Kidney (tissue), 14 donors: Measurements from ENCODE around the gene B4GALT2. TPM values are rescaled to one million over a fixed set of nuclear protein-coding genes. Genes with fewer than 3 reads are reported as not detected.

Experiments used
- DNase-seq, 5 donors: peaks; one replicate each; pipeline ENCODE4 v3.0.0-alpha.2; 2013 to 2020
- FAIRE-seq: peaks from 2 replicates; lab custom pipeline; 2012; peaks lifted over from hg19 to GRCh38; lab: Jason Lieb, UNC
- H3K27ac ChIP-seq, 2 donors: one replicate each; pipeline ENCODE4 v1.7.0; 2013; ENCODE audit warnings: low read depth in 2 of 2, low read length in 2 of 2, inconsistent platforms in 1 of 2
- H3K27me3 ChIP-seq: one replicate; pipeline ENCODE4 v1.7.1; 2013; ENCODE audit warnings: low read length, inconsistent platforms; ENCODE audit not compliant: control insufficient read depth, insufficient read depth
- H3K36me3 ChIP-seq, 3 donors: one replicate each; pipeline versions ENCODE4 v1.7.0 to v1.7.1; 2013; ENCODE audit warnings: low read length in 3 of 3, control low read depth in 1 of 3, inconsistent platforms in 1 of 3; ENCODE audit not compliant: insufficient read depth in 3 of 3, control insufficient read depth in 2 of 3
- H3K4me1 ChIP-seq, 3 donors: one replicate each; pipeline versions ENCODE4 v1.7.0 to v1.7.1; 2013; ENCODE audit warnings: low read length in 3 of 3, inconsistent platforms in 1 of 3, low read depth in 1 of 3; ENCODE audit not compliant: control insufficient read depth in 2 of 3, insufficient read depth in 2 of 3
- H3K4me3 ChIP-seq, 3 donors: one replicate each; pipeline versions ENCODE4 v1.7.0 to v1.8.1; 2013; ENCODE audit warnings: low read length in 3 of 3, control low read depth in 1 of 3, inconsistent platforms in 1 of 3
- H3K9ac ChIP-seq, 3 donors: one replicate each; pipeline versions ENCODE4 v1.7.0 to v1.7.1; 2013; ENCODE audit warnings: low read length in 3 of 3, control low read depth in 1 of 3, inconsistent platforms in 1 of 3
- H3K9me3 ChIP-seq, 3 donors: one replicate each; pipeline versions ENCODE4 v1.7.0 to v1.7.1; 2013; ENCODE audit warnings: low read length in 3 of 3, control low read depth in 1 of 3, inconsistent platforms in 1 of 3; ENCODE audit not compliant: control insufficient read depth in 2 of 3, insufficient read depth in 1 of 3
- CTCF ChIP-seq: IDR thresholded peaks from 3 replicates; pipeline ENCODE4 v1.5.1; 2012; ENCODE audit warnings: mild to moderate bottlenecking, moderate library complexity, borderline replicate concordance; ENCODE audit not compliant: insufficient read depth; ENCODE audit errors: extremely low read depth
- intact Hi-C: fragments of 100-400 bp; cut with DNase I; formaldehyde crosslinking; loops from one replicate; pipeline ENCODE4 v1.11.1; 2022
- polyA plus RNA-seq: library from polyadenylated mRNA; stranded (reverse); fragments of 350-450 nt; fragmentation: Illumina TruSeq; extraction: RNeasy Lipid Tissue Mini Kit (QIAGEN cat#74804); gene quantifications from one replicate; pipeline ENCODE4 v1.2.3, GENCODE V29; 2014; ENCODE audit warnings: low read depth, low replicate concordance; ENCODE audit not compliant: insufficient read depth
- total RNA-seq: library from RNA; stranded (reverse); fragmentation: NEBNext Ultra II Directional; extraction: Animal tissue kit (Norgen Biotek cat#: 25700); gene quantifications from one replicate; pipeline ENCODE4 v1.2.1, GENCODE V29; 2021
- donor health status: control.
- donor health status: control.
- donor health status: control.
- donor health status: control.
- donor health status: control.
- donor health status: DM: yes; HTN: yes; CAD: no.
- donor health status: Normal renal cell carcinoma (clear cell type).

B4GALT2 gene
- total and polyA plus RNA-seq, 2 donors from 2014 or later, result 25.1 to 32.5 TPM

DNA sequence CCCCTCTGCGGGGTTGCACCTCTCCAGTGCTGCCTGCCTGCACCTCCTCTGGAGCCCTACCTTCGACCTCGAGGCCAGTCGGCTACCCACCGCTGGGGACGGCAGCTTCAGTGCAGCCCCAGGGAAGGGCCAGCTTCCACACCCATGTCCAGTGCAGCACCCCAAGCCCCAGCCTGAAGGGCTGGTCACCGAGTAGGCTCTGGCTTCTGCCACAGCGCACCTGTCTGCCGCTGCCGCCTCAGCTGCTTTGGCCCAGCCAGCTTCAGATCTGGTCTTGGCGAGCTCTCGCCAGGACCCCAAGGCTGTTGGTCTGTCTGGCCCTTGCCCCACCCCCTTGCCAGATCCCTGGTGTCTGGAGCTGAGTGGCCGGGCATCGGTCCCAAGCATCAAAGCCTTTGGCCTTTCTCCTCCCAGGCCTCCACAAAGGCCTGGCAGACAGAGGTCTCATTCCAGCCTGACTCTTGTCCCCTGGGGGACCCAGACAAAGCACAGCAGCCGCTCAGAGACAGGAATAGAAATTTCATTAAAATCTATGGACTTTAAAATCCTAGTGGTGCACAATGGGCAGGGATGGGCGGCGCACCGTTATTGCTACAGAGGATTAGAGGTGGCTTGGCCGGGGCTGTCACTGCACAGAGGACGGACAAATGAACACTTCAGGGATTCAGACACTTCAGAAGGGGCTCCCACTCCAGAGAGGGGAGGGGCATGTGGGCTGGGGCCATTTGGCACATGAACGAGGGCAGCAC is 17.1 kb downstream of the B4GALT2 start:
- Histone ChIP-seq H3K9ac (no peak overlapping the region), H3K27ac (no peak overlapping the region), H3K27me3 (no peaks in the 10 kb centered on the region), H3K4me3 (no peak overlapping the region), H3K36me3 (no peaks in the 10 kb centered on the region), H3K4me1 (peaks cover 0 to 9% (median 0%) of the 10 kb centered on the region in 3 donors), H3K9me3 (no peaks in the 10 kb centered on the region)
- no peak for DNase-seq
- no peak for TF ChIP-seq CTCF
- FAIRE-seq, result no peak
- intact Hi-C loops, result no loop called here

DNA sequence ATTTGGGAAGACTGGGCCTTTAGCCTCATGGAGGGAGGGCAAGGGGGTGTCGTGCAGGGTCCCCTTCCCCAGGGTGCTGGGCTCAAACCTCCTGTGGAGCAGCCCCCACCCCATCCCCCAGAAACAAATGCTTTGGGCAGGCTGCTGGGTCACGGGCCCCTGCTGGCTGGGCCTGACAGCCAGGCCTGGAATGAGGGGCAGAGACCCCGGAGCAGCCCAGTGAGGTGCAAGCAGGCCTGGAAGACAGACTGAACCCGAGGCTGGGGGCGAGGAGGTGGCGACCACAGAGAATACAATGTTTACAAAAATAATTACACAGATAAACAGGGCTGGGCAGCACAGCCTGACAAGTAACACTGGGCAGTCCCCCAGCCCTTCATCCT is 17.7 kb downstream of the B4GALT2 start:
- Histone ChIP-seq H3K27ac (no peak overlapping the region), H3K9me3 (no peaks in the 10 kb centered on the region), H3K27me3 (no peaks in the 10 kb centered on the region), H3K9ac (no peak overlapping the region), H3K4me3 (no peak overlapping the region), H3K36me3 (no peaks in the 10 kb centered on the region), H3K4me1 (peaks cover 0 to 8% (median 0%) of the 10 kb centered on the region in 3 donors)
- no peak for TF ChIP-seq CTCF
- DNase-seq, result no peak
- FAIRE-seq, result no peak
- intact Hi-C loops, result no loop called here

DNA sequence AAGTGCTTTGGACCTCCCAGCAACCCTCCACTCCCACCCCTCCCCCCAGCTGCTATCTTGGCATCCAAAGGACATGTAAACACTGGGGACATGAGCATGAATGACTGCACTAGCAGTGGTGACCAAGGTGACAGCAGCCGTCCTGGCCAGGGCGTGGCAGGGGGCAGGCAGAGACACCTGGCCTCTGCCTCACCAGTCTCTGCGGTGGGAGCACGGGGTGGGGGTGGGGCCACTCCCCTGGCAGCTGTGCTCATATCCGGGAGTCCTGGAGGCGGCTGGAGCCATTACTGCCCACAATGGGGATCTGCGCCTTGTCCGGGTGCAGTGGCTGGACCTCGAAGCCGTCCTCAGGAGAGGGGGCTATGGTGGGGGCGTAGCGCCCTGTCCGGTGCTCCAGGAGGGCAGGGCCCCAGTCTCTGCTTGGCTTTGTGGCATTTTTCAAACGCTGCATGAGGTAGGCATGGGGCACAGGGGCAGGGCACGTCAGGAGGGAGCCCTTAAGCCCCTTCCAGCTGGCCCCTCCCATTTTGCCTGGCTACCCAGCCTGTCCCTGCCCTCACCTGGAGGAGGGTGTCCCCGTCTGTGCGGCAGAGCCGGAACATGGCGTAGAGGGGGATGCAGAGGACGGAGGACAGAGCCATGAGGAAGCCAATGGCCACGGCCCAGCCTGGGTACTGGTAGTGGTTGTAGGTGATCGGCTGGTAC is 18.4 kb downstream of the B4GALT2 start:
- H3K9me3 ChIP-seq, result no peaks in the 10 kb centered on the region
- no peaks in the 10 kb centered on the region for H3K36me3 ChIP-seq
- no peak overlapping the region for H3K9ac ChIP-seq
- FAIRE-seq, result no peak
- intact Hi-C loops, result no loop called here
- TF ChIP-seq CTCF, result no peak
- no peak overlapping the region for H3K4me3 ChIP-seq
- H3K27me3 ChIP-seq, result no peaks in the 10 kb centered on the region
- DNase-seq, result no peak
- H3K4me1 ChIP-seq, result peaks cover 0 to 4% (median 0%) of the 10 kb centered on the region in 3 donors
- H3K27ac ChIP-seq, result no peak overlapping the region
